Urothelium cell line (cell line): ENCODE data around the gene BOLA3.
A peak's percentile ranks its signal among the peaks of the same experiment; 100 is the strongest.
"Not testable (repeated sequence)": the region's sequence is repeated elsewhere in the genome, so short reads cannot be mapped to it uniquely, and the experiment has no call there.

Experiments
- DNase-seq: peaks from one replicate; pipeline ENCODE4 v3.0.0; 2011; ENCODE audit warnings: low spot score, mixed read lengths
- FAIRE-seq: peaks from 2 replicates; lab custom pipeline; 2011; peaks lifted over from hg19 to GRCh38; lab: Jason Lieb, UNC

The BOLA3 gene

GRCh38 chr2:74149570-74150319 is 2.0 kb upstream of the BOLA3 start:
- no peak for DNase-seq
- no peak for FAIRE-seq

GRCh38 chr2:74149247-74149525 is 1.5 kb upstream of the BOLA3 start:
- no peak for DNase-seq
- no peak for FAIRE-seq

- DNase-seq (no peak), FAIRE-seq (no peak)
Observed at GRCh38 chr2:74148457-74149246, 940 bp upstream of the BOLA3 start.

- peak; percentile 23 for DNase-seq
- no peak for FAIRE-seq
Observed at GRCh38 chr2:74146929-74147726, 584 bp downstream of the BOLA3 start.

GRCh38 chr2:74142340-74142739 is 5.4 kb downstream of the BOLA3 start:
- FAIRE-seq, result peak; percentile 89
- DNase-seq, result no peak

- FAIRE-seq, result no peak
- DNase-seq, result peak; percentile 48
Observed at GRCh38 chr2:74138600-74139323, 8.9 kb downstream of the BOLA3 start.

- FAIRE-seq, result peak; percentile 32
- DNase-seq, result no peak
Observed at GRCh38 chr2:74137651-74138599, 9.8 kb downstream of the BOLA3 start.

- no peak for FAIRE-seq
- no peak for DNase-seq
Observed at GRCh38 chr2:74131901-74132300, 15.8 kb downstream of the BOLA3 start.

GRCh38 chr2:74130211-74130995 is 17.3 kb downstream of the BOLA3 start:
- DNase-seq, result no peak

GRCh38 chr2:74128206-74128605 is 19.5 kb downstream of the BOLA3 start:
- FAIRE-seq, result no peak
- DNase-seq, result no peak

More at GRCh38 chr2:74130211-74130995, 17.3 kb downstream of the BOLA3 start:
- FAIRE-seq, result no peak

- not testable (repeated sequence) for FAIRE-seq, DNase-seq
Observed at GRCh38 chr2:74123955-74124354, 23.8 kb downstream of the BOLA3 start.

- not testable (repeated sequence) for DNase-seq, FAIRE-seq
Observed at GRCh38 chr2:74121846-74122245, 25.9 kb downstream of the BOLA3 start.

- peak; percentile 98 for DNase-seq
- FAIRE-seq, result peak; percentile 71
Observed at GRCh38 chr2:74119912-74120825, 27.5 kb downstream of the BOLA3 start.

GRCh38 chr2:74119339-74119738 is 28.4 kb downstream of the BOLA3 start:
- FAIRE-seq (no peak), DNase-seq (no peak)

GRCh38 chr2:74111380-74111779 is 36.3 kb downstream of the BOLA3 start:
- no peak for DNase-seq
- no peak for FAIRE-seq

GRCh38 chr2:74110537-74110936 is 37.2 kb downstream of the BOLA3 start:
- FAIRE-seq (no peak), DNase-seq (no peak)

GRCh38 chr2:74109551-74109950 is 38.2 kb downstream of the BOLA3 start:
- FAIRE-seq (no peak), DNase-seq (no peak)

GRCh38 chr2:74107071-74107470 is 40.6 kb downstream of the BOLA3 start:
- FAIRE-seq (no peak), DNase-seq (no peak)
